Rectal smooth muscle tissue (tissue), 1 donor: ENCODE data around the gene CIAPIN1.

ENCODE experiments used
- H3K27ac ChIP-seq: one replicate; pipeline ENCODE4 v1.7.0; 2013; ENCODE audit warnings: low read depth, low read length, inconsistent platforms
- H3K27me3 ChIP-seq: one replicate; pipeline ENCODE4 v1.7.0; 2013; ENCODE audit warnings: low read length; ENCODE audit not compliant: control insufficient read depth, insufficient read depth
- H3K36me3 ChIP-seq: one replicate; pipeline ENCODE4 v1.7.0; 2013; ENCODE audit warnings: low read length; ENCODE audit not compliant: control insufficient read depth, insufficient read depth
- H3K4me1 ChIP-seq: one replicate; pipeline ENCODE4 v1.7.0; 2013; ENCODE audit warnings: low read length; ENCODE audit not compliant: control insufficient read depth, insufficient read depth
- H3K4me3 ChIP-seq: one replicate; pipeline ENCODE4 v1.7.0; 2013; ENCODE audit warnings: low read length
- H3K9ac ChIP-seq: one replicate; pipeline ENCODE4 v1.7.0; 2013; ENCODE audit warnings: low read length

CIAPIN1 gene

DNA sequence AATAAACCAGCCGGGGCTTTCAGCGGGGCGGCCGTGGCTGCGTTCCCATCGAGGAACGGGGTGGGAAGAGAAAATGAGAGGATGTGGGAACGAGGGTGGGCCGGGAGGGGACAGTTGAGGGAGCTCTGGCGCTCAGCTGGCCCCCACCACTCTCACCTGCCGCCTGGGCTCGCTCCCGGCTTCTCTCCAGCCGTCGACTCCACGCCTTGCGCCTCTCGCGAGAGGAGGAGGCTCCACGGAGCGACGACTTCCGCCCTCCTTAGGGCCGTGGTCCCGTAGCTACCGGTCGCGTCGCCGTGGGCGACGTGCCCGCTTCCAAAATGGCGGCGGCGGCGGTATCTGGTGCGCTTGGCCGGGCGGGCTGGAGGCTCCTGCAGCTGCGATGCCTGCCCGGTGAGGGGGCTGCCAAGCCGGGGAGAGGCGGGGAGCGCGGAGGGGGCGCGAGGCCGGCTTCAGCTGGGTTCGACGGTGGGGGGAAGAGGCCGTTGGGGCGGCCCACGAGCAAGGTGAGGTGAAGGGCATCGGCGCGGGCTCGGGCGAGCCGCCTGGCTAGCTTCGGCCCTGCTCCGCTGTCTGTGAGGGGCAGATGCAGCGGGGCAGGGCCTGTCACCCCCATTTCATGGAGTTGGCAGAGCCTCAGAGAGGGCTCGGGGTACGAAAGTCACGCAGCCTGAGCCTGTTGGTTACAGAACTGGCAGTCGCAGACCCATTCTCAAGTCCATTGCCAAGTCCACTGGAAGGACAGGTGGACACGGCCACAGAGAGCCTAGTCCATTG is at the start of gene CIAPIN1, which contains the start of gene COQ9:
TSS of gene CIAPIN1 (minus strand) at position 200 of the 777 bp plus-strand sequence. CDS start 6,457 bp downstream, outside the sequence.
TSS of gene COQ9 (plus strand) at position 294 of the 777 bp plus-strand sequence. CDS start at position 321, 27 bp downstream.
- no peaks in the 10 kb centered on the region for H3K27me3 ChIP-seq
- H3K9ac ChIP-seq = peak within 1 kb of the TSS; percentile 72

GRCh38 chr16:57493767-57494166 is 46.6 kb upstream of the CIAPIN1 start:
- H3K27ac ChIP-seq = no peak overlapping the region
- H3K27me3 ChIP-seq = no peaks in the 10 kb centered on the region
- H3K36me3 ChIP-seq = no peaks in the 10 kb centered on the region
- no peak overlapping the region for H3K4me3 ChIP-seq
- no peak overlapping the region for H3K9ac ChIP-seq
- no peaks in the 10 kb centered on the region for H3K4me1 ChIP-seq

More for the DNA sequence above, at the start of gene CIAPIN1, which contains the start of gene COQ9:
- Histone ChIP-seq H3K4me1 (peaks cover 13% of the 10 kb centered on the region), H3K27ac (peak within 1 kb of the TSS; percentile 96), H3K4me3 (peak within 1 kb of the TSS; percentile 90), H3K36me3 (peaks cover 11% of the 10 kb centered on the region)

GRCh38 chr16:57489229-57489628 is 42.0 kb upstream of the CIAPIN1 start:
- H3K27ac ChIP-seq = no peak overlapping the region
- no peaks in the 10 kb centered on the region for H3K4me1 ChIP-seq
- no peak overlapping the region for H3K9ac ChIP-seq
- no peak overlapping the region for H3K4me3 ChIP-seq
- H3K27me3 ChIP-seq = no peaks in the 10 kb centered on the region
- H3K36me3 ChIP-seq = no peaks in the 10 kb centered on the region

- Histone ChIP-seq H3K4me1 (no peaks in the 10 kb centered on the region), H3K4me3 (peak overlapping the region; percentile 64), H3K27me3 (no peaks in the 10 kb centered on the region), H3K9ac (no peak overlapping the region), H3K27ac (no peak overlapping the region), H3K36me3 (no peaks in the 10 kb centered on the region)
Measured at GRCh38 chr16:57486858-57487834, 40.0 kb upstream of the CIAPIN1 start.

- no peak within 1 kb of the TSS for H3K27ac ChIP-seq
- no peaks in the 10 kb centered on the region for H3K27me3 ChIP-seq
- H3K4me1 ChIP-seq = no peaks in the 10 kb centered on the region
- H3K36me3 ChIP-seq = no peaks in the 10 kb centered on the region
- H3K4me3 ChIP-seq = peak within 1 kb of the TSS; percentile 84
- peak within 1 kb of the TSS; percentile 86 for H3K9ac ChIP-seq
Measured at GRCh38 chr16:57485916-57486857, 39.0 kb upstream of the CIAPIN1 start, which contains the start of gene DOK4. TSS of gene DOK4 (minus strand) at chr16:57486493. CDS start at chr16:57479507, 6,986 bp downstream.

GRCh38 chr16:57485091-57485915 is 38.1 kb upstream of the CIAPIN1 start:
- no peak overlapping the region for H3K27ac ChIP-seq
- no peaks in the 10 kb centered on the region for H3K36me3 ChIP-seq
- H3K4me3 ChIP-seq = peak overlapping the region; percentile 84
- no peaks in the 10 kb centered on the region for H3K27me3 ChIP-seq
- H3K9ac ChIP-seq = peak overlapping the region; percentile 86
- no peaks in the 10 kb centered on the region for H3K4me1 ChIP-seq

- H3K36me3 ChIP-seq = no peaks in the 10 kb centered on the region
- no peak overlapping the region for H3K9ac ChIP-seq
- H3K27ac ChIP-seq = no peak overlapping the region
- no peaks in the 10 kb centered on the region for H3K27me3 ChIP-seq
- no peaks in the 10 kb centered on the region for H3K4me1 ChIP-seq
- H3K4me3 ChIP-seq = no peak overlapping the region
Measured at GRCh38 chr16:57484515-57485005, 37.4 kb upstream of the CIAPIN1 start.

GRCh38 chr16:57483725-57484514 is 36.7 kb upstream of the CIAPIN1 start:
- Histone ChIP-seq H3K27ac (no peak overlapping the region), H3K4me3 (no peak overlapping the region)

DNA sequence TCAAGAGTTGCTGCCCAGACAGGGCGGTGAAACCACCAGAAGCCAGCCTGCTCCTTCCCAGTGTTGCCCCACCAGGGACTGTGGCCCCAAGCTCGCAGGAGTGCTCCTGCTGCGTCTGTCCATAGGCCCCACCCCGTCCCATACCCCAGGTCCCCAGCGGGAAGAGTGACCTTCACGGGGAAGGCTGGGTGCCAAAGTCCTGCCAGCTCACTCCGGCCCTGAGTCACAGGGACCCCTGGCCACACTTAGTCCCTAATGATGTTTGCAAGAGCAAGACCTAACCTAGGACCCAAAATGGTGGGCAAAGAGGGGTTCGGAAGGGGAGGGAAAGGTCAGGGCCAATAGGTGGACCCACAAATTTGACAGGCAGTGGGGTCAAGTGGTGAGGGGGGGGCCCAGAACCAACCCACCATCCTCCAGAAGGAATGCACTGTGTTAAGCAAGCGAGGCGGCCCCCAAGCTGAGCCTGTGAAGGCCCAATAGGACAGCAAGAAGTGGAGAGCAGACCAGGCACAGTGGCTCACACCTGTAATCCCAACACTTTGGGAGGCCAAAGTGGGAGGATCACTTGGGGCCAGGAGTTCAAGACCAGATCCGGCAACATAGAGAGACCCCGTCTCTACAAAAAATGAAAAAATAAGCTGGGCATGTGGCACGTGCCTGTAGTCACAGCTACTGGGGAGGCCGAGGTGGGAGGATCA is 35.8 kb upstream of the CIAPIN1 start:
- Histone ChIP-seq H3K27me3 (no peaks in the 10 kb centered on the region), H3K36me3 (peaks cover 2% of the 10 kb centered on the region), H3K27ac (no peak overlapping the region), H3K4me3 (no peak overlapping the region), H3K4me1 (no peaks in the 10 kb centered on the region), H3K9ac (no peak overlapping the region)

More at GRCh38 chr16:57483725-57484514, 36.7 kb upstream of the CIAPIN1 start:
- no peaks in the 10 kb centered on the region for H3K27me3 ChIP-seq
- no peaks in the 10 kb centered on the region for H3K4me1 ChIP-seq
- no peak overlapping the region for H3K9ac ChIP-seq
- peaks cover 2% of the 10 kb centered on the region for H3K36me3 ChIP-seq

- H3K4me1 ChIP-seq = no peaks in the 10 kb centered on the region
- no peak overlapping the region for H3K27ac ChIP-seq
- H3K36me3 ChIP-seq = peaks cover 2% of the 10 kb centered on the region
- H3K4me3 ChIP-seq = no peak overlapping the region
- H3K27me3 ChIP-seq = no peaks in the 10 kb centered on the region
- H3K9ac ChIP-seq = no peak overlapping the region
Measured at GRCh38 chr16:57481421-57481820, 34.2 kb upstream of the CIAPIN1 start.
